ENCODE measurements around the gene GRIK4.

The GRIK4 gene

GRCh38 chr11:120510406-120511115, 987 bp upstream of the GRIK4 start:
- no peak for DNase-seq

- no peak for DNase-seq
Observed at GRCh38 chr11:120511820-120512738, 531 bp downstream of the GRIK4 start.

DNA sequence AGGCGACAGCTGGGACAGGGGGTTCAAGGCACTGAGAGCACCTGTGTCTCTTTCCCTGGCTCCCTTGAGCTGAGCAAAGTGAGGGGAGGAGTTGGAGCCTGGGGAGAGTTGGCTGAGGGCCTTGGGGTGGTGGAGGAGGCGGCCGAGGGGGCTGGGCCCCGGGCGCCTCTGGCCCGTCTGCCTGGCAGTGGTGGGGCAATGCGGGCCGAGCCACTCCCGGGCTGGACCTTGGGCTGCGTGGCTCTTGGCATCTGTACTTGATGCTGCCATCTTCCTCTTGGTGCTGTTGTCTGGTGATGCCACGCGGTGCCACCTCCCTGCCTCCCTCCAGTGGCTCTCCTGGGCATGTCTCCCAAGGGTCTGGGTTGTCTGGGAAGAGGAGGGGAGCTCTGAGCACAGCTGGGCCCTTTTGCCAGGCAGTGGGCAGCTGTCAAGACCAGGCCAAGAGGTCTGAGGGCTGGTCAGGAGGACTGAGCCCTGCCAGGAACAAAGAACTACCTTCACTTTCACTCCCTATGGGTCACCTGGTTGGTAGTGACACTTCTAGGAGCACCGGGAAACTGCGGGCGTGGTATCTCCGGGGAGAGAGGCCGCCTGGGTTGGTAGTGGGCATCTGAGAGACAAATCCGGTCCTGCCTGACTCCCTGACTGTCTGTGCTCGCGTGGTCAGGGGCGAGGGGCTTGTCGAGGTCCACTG, 1.3 kb downstream of the GRIK4 start:
- peak in 3 of 14 donors; percentile 29 to 42 (median 39) for DNase-seq

DNA sequence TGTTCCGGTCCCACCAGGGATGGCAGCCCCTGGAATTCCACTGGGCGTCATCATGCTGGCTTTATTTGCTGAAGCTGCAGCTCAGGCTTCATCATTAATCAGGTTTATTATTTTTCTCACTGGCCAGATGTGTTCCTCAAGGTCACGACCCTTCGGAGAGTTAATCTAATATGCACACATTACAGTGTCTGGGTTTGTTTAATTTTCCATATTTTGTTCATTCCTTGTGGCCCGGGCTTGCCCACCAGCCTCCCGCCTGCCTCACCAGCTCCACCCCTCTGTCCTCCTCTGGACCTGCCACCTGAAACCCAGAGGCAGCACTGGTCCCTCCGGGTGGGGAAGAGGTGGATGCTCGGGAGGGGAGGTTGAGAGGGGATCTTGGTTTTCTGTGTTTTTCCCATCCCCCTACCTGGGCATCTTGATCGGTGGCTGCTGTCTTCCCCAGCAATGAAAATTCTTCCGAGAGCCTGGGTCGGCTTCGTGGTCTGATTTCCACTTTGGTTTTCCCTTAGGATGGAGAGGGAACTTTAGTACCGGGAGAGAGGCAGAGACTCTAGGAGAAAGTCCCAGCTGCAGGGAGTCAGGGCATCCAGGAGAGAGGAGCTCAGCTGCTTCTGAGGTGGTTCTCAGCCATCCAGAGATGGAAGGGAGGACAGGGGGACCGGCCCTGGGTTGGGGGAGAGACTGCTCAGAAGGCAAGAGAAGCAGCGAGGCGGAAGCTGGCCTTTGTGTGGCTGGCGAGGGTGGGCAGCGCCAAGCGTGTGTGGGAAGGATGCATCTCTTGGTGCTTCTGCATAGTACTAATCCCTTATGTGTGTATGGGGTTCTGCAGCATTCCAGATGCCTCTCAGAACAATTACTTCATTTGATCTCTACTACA, 2.1 kb downstream of the GRIK4 start:
- no peak for DNase-seq

- no peak for DNase-seq
Observed at GRCh38 chr11:120514541-120515121, 3.1 kb downstream of the GRIK4 start.

GRCh38 chr11:120515186-120515723, 3.7 kb downstream of the GRIK4 start:
- DNase-seq = no peak

- DNase-seq = no peak
Observed at GRCh38 chr11:120516461-120517389, 5.2 kb downstream of the GRIK4 start.

- DNase-seq = no peak
Observed at GRCh38 chr11:120517390-120517761, 5.8 kb downstream of the GRIK4 start.

DNA sequence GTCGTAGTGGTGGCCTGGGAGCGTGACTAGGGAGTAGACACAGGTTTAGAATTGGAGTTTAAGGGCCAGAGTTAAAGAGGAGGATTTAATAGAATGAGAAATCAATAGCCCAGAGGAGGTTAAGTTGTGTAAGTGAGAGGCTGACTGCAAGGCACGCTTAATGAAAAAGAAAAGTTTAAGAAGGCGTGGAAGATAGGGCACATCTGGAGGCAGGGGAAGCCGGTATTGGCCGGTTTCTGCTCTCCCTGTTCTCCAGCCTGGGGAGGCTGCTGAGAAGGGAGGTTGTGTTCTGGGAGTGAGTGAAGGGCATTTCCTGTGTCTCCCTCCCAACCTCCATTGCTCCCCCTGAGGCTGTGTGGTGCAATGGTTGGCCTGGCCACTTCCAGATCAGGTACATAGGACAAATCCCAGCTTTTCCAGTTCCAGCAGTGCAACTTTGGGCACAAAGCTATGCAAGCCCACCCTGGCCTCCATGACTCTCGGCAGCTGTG, 6.3 kb downstream of the GRIK4 start:
- no peak for DNase-seq

DNA sequence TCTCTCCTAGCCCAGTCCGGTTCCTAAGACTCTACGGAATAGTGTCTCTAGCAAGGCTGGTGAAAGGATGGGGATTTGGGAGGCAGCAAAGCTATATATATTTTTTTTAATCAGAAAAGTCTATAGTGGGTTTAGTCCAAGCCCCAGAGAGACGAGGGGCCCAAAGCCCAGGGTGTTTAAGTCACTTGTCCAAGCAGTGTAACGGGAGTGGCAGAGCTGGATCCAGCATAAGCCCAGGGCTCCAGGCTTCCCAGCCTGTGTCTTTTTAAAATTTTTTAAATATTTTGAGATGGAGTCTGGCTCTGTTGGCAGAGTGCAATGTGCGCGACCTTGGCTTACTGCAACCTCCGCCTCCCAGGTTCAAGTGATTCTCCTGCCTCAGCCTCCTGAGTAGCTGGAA, 6.8 kb downstream of the GRIK4 start:
- no peak for DNase-seq

DNA sequence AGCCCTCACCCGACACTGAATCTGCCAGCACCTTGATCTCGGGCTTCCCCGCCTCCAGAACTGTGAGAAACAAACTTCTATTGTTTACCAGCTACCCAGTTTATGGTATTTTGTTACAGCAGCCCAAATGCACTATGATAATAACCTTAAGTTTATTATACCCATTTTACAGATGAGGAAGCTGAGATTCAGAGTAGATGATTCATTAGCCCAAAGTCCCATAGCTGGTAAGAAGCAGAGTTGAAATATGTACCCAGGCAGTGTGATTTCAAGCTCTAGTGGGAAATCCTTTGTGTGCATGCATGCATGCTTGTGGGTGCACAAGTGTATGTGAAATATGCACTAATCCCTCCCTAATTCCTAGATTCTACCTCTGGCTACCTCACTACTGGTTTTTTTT, 7.9 kb downstream of the GRIK4 start:
- no peak for DNase-seq

DNA sequence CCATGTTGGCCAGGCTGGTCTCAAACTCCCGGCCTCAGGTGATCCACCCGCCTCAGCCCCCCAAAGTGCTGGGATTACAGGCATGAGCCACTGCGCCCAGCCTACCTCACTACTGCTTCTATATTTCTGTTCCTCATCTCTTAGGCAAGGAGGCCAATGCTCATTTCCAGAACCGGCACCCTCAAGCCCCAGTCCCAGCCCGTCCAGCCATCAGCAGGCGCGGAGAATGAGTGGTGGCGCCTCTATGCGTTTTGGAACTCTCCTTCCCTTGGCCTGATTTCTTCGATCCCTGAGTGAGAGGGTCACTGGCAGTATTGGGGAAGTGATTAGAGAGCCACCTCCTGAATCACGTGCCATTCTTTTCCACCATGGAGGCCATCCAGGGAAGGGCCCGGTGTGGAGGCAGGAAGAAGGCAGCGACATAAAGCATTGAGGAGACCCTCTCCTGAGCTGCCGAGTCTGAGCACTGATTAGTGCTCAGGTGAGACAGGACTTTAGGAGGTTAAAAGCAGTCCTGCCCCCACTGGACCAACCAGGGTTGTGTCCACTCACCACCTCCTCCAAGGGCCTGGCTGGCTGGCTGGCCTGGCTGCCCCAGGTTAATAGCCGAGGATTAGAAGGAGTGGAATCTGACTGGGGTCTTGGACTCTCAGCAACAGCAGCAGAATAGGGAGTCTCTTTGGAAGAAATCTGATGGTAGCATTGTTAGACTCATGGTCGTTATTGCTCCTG, 8.7 kb downstream of the GRIK4 start:
- no peak for DNase-seq

- no peak for DNase-seq
Observed at GRCh38 chr11:120521176-120521575, 9.6 kb downstream of the GRIK4 start.

GRCh38 chr11:120522021-120522420, 10.5 kb downstream of the GRIK4 start:
- no peak for DNase-seq

- DNase-seq = no peak
Observed at GRCh38 chr11:120522736-120523135, 11.2 kb downstream of the GRIK4 start.

DNA sequence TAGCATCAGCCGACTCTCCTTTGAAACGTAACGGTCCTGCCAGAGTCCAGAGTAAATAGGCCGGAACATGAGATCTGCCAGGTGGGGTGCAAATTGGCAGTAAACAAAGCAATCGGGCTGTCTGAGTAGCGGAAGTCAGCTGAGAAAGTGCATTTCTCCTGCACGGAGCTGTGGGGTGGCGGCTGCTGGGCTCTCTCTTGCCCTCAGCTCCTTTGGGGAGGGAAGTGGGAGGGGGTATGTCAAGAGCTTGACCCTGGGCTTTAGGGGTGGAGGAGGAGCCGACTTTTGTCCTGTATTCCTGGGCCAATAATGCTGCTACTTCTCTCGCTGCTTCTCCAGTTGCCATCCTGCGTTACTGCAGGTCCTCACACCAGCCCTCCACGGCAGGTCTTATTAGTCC, 11.6 kb downstream of the GRIK4 start:
- DNase-seq = no peak

- no peak for DNase-seq
Observed at GRCh38 chr11:120524536-120525085, 13.1 kb downstream of the GRIK4 start.

DNA sequence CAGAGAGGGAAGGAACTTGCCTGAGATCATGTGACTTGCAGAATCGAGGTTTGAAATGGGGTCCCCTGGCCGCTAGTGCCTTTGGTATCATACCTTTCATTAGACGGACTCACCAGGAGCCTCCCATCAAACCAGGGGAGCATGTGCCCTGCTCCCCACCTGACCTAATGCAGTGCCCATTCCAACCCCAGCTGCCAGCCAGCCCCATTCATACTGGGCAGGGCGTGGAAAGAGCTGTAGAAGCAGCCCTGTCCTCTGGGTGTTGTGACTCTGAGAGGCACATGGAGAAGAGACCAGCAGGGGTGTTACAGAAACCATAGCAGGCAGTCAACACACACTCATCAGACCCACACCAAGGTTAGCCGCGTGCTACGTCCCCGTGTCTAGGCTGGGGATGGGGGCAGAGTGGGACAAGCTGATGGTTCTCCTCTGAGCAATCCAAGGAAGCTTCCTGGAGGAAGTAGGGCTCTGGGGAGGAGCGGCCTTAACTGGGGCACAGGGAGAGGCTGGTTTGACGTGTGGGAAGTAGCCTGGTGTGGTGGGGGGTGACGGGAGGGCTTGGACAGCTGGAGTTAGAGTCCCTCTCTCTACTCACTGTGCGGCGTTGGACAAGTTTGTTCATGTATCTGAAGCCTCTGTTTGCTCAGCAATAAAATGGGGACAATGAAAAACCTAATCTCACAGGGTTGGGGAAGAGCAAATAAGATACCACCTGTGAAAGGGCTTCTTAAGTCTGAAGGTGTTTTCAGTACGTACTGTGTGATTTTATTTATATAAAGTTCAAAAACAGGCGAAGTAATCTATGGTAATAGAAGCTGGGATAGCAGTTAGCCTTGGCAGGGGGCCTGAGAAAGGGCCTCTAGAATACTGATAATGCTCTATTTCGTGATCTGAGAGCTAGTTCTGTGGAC, 14.0 kb downstream of the GRIK4 start:
- no peak for DNase-seq
